NT2/D1 (cell line): Measurements from ENCODE around the gene PRXL2A.

Experiments
- DNase-seq: peaks from one replicate; pipeline ENCODE4 v3.0.0-alpha.2; 2011; ENCODE audit warnings: low read depth, low spot score
- H3K27me3 ChIP-seq: 2 replicates; pipeline ENCODE4 v1.6.0; 2011; ENCODE audit warnings: mild to moderate bottlenecking; ENCODE audit not compliant: insufficient read length, insufficient read depth
- H3K36me3 ChIP-seq: 2 replicates; pipeline ENCODE4 v1.6.1; 2011; ENCODE audit warnings: mild to moderate bottlenecking, low read length, mixed read lengths; ENCODE audit not compliant: insufficient read depth, insufficient read length
- H3K4me1 ChIP-seq: 2 replicates; pipeline ENCODE4 v1.5.1; 2011; ENCODE audit not compliant: insufficient read depth, insufficient read length
- H3K4me3 ChIP-seq: 2 replicates; pipeline ENCODE4 v1.5.1; 2011; ENCODE audit warnings: low read depth; ENCODE audit not compliant: insufficient read length
- H3K9ac ChIP-seq: 2 replicates; pipeline ENCODE4 v1.6.0; 2011; ENCODE audit warnings: low read depth; ENCODE audit not compliant: insufficient read length
- H3K9me3 ChIP-seq: 2 replicates; pipeline ENCODE4 v1.5.1; 2011; ENCODE audit warnings: mild to moderate bottlenecking, low read length; ENCODE audit not compliant: insufficient read depth
- SUZ12 ChIP-seq: IDR thresholded peaks from 2 replicates; pipeline ENCODE4 v1.6.1; 2011; ENCODE audit not compliant: insufficient read length, insufficient read depth; ENCODE audit errors: extremely low read depth
- YY1 ChIP-seq: IDR thresholded peaks from 2 replicates; pipeline ENCODE4 v1.6.1; 2011; ENCODE audit not compliant: insufficient read length, insufficient read depth
- ZNF274 ChIP-seq: IDR thresholded peaks from 2 replicates; pipeline ENCODE4 v1.6.1; 2011; ENCODE audit warnings: mild to moderate bottlenecking, low read depth, low read length

PRXL2A gene

DNA sequence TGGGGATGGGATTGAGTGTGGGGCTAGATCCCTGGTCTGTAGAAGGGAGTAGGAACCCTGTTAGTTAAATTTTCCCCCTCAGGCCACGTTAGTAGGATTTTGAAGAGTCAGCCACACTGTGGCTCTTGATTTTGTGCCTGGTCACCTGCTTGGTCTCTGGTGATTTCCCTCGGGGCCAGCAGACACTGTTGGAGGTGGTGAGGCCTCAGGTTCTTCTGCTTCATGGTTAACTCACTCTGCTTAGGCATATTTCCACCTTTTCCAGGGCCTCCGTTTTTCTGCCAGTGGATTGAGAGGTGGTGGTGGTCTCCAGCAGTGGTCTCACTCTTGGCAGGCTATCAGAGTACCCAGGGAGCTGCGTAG is 49.9 kb downstream of the PRXL2A start:
- peaks cover 11% of the 10 kb centered on the region for H3K36me3 ChIP-seq
- no peak for DNase-seq
- no peak overlapping the region for H3K9ac ChIP-seq
- H3K9me3 ChIP-seq: no peaks in the 10 kb centered on the region
- H3K27me3 ChIP-seq: no peaks in the 10 kb centered on the region
- H3K4me1 ChIP-seq: peaks cover 8% of the 10 kb centered on the region
- H3K4me3 ChIP-seq: no peak overlapping the region
- TF ChIP-seq SUZ12 (no peak), ZNF274 (no peak)

DNA sequence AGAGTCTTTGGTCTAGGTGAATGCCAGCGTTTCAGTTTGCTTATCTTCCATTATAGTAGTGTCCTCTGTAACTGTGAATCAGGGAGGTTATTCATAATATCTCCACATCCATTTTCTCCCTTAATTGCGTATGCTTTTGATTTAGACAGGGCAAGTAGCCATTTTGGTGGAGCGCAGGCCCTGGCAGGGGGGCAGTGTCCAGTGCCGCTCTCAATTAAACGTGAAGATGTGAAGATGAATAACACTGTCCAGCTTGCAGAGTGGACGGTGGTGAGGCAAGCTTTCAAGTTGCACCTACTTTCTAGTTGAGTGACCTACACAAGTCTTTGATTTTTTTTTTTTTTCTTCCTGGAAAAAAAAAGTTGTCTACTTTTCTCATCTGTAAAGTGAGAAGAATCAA is 50.3 kb downstream of the PRXL2A start:
- peaks cover 12% of the 10 kb centered on the region for H3K36me3 ChIP-seq
- no peaks in the 10 kb centered on the region for H3K27me3 ChIP-seq
- no peaks in the 10 kb centered on the region for H3K9me3 ChIP-seq
- DNase-seq: no peak
- H3K4me3 ChIP-seq: no peak overlapping the region
- no peak overlapping the region for H3K9ac ChIP-seq
- TF ChIP-seq YY1 (no peak), ZNF274 (no peak), SUZ12 (no peak)
- H3K4me1 ChIP-seq: peaks cover 12% of the 10 kb centered on the region

DNA sequence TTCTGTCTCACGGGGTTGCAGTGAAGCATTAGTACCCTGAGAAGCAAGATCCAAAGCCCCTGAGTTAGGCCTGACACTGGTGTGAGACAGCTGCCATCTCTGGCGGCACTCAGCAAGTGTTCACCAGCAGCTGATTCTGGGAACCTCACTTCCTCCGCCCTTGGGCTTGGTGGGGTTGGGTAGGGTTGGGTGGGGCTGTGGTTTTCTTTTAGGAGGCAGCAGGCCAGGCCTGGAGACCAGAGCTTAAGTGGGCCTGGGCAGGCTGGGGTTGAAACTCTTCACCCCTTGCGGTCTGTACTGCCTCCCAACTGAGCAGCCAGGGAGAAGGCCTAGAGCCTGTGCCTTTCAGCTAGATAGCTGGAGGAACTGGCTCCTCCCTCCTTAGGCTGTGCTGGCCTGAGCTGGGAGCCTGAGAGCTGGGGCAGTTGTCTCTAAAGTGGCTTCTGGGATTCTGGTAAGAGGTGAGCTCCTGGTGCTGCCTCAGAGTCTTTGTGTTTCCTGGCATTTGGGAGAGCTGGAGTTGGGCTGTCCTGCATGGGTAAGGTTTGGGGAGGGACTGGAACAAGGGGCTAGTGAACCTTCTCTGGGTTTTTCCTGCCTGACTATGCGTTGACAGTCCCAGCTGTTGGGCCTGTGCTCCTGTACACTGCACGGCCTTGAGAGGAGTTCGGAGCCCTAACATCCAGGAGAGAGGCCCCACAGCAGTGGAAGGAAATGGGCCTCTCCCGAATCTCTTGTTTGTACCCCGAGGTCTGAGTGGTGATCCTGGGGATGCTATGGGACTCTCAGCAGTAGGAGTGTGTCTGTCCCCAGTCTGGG is 50.9 kb downstream of the PRXL2A start:
- TF ChIP-seq ZNF274: no peak
- TF ChIP-seq SUZ12: no peak
- TF ChIP-seq YY1: no peak
- H3K27me3 ChIP-seq: no peaks in the 10 kb centered on the region
- no peaks in the 10 kb centered on the region for H3K9me3 ChIP-seq
- peaks cover 15% of the 10 kb centered on the region for H3K36me3 ChIP-seq
- no peak for DNase-seq
- no peak overlapping the region for H3K4me3 ChIP-seq
- H3K4me1 ChIP-seq: peaks cover 16% of the 10 kb centered on the region
- H3K9ac ChIP-seq: peak overlapping the region; percentile 61

DNA sequence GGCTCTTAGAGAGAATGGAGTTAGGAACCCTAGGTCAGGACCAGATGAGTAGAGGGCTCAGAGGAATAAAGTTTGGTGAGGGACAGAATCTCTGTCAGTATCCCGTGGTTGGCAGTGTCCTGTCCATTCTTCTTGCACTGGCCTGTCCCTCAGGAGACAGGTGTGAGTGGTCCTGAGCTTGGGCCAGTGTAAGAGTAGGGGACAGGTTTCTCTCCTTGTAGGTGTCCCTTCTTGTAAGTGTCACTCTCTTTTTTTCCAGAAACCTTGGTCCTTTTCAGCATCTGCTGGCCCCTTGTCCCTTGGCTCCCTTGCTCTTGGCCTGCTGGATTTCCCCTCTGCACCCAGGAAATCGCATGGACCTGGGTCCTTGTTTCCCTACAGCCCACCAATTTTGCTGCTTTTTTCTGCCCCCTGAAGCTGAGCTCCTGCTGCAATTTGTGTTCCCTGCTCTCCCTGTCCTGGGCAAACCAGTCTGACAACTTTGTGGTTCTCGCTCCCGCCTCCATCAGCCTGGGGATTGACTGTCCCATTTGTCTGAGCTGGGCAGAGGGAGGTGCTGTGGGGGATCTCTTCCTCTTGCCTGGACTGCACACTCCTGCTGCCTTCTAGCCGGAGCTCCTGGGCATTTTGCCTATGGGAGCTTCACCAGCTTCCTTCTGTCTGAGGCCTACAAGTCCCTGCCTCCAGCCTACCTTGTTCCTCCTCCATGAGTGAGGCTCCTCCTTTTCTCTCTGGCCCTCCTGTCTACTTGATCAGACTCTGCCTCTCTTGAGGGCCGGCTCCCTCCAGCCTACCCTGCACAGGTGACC is 52.3 kb downstream of the PRXL2A start:
- Histone ChIP-seq H3K9ac (no peak overlapping the region), H3K4me3 (no peak overlapping the region), H3K36me3 (peaks cover 15% of the 10 kb centered on the region), H3K9me3 (no peaks in the 10 kb centered on the region), H3K4me1 (peaks cover 20% of the 10 kb centered on the region), H3K27me3 (no peaks in the 10 kb centered on the region)
- DNase-seq: no peak
- TF ChIP-seq SUZ12: no peak
- no peak for TF ChIP-seq ZNF274
- TF ChIP-seq YY1: no peak

DNA sequence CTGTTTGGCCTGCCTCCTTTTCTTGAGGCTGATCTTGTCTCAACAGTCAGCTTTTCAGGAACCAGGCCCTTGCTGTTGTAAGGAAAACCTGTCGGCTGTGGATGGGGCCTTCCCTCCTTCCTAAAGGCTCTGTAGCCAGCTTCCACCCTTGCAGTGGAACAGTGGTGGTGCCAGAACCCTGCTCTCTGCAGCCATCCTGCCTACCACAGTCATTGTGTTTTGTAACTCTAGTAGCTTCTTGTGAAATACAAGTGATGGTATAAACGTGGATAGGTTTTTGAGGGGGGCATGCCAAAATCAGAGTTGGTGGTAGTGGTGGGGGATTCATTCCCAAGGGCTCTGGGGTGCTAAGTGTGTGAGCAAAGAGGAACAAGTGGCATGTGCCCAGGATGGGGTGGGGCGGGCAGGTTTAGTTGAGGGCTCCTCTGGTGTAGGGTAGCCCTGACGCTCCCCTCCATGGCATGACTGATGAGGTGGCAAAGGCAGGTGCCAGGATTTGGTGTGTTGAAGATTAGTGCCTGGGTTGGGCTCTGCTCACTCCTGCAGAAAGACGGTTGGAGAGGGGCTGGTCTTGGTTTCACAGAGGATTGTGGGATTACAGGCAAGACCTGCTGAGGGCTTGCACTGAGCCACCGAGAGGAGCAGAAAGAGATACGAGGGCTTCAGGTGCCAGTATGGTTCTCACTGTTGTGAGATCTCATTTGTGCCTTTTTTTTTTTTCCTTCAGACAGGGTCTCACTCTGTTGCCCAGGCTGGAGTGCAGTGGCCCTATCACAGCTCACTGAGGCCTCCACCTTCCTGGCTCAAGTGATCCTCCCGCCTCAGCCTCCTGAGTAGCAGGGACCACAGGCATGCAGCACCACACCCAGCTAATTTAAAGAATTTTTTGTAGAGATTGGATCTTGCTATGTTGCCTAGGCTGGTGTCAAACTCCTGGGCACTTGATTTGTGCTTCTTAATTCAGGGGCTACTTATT is 53.1 kb downstream of the PRXL2A start:
- Histone ChIP-seq H3K9ac (no peak overlapping the region), H3K4me3 (no peak overlapping the region)
- no peak for TF ChIP-seq YY1
- TF ChIP-seq ZNF274: no peak
- TF ChIP-seq SUZ12: no peak

DNA sequence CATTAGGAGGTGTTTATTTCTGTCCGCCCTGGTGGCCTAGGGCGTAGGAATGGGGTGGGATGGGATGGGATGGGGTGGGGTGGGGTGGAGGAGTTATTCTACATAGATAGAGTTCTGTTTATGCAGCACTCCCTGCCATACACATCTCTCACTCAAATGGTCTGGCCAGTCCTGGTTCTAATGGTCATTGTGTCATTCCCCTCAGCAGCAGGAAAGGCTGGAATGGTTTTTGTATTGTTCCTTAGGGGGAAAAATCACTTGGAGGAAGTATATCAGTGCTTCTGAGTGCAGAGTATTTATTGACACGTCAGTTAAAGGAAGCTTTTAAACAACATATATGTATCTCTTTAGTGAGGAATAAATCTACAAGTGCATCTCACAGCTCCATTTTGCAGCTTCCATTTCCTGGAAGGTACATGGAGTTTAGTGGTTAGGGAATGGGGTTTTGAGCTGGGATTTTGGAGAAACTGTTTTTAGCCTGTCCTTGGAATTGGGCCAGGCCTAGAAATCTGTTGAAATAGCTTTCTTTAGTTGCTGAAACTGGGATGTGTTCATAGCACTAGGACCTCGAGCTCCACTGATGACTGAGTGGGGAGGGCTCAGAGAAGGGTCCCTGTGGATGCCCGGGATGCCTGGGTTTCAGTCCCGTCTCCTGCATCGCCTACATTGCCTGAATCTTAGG is 54.1 kb downstream of the PRXL2A start:
- no peak for DNase-seq
- Histone ChIP-seq H3K36me3 (peaks cover 6% of the 10 kb centered on the region), H3K4me1 (peaks cover 15% of the 10 kb centered on the region), H3K4me3 (no peak overlapping the region), H3K27me3 (no peaks in the 10 kb centered on the region), H3K9me3 (no peaks in the 10 kb centered on the region), H3K9ac (no peak overlapping the region)
- TF ChIP-seq SUZ12: no peak
- TF ChIP-seq ZNF274: no peak
- TF ChIP-seq YY1: no peak

More for the DNA sequence above, 53.1 kb downstream of the PRXL2A start:
- no peak for DNase-seq
- H3K4me1 ChIP-seq: peaks cover 15% of the 10 kb centered on the region
- peaks cover 8% of the 10 kb centered on the region for H3K36me3 ChIP-seq
- no peaks in the 10 kb centered on the region for H3K9me3 ChIP-seq
- no peaks in the 10 kb centered on the region for H3K27me3 ChIP-seq
